OCI-LY3 (cell line): ENCODE data around the gene TMSB10.

ENCODE experiments used
- CTCF ChIP-seq: fragments of 200-600, 300-600 bp; sonication (generic); IDR thresholded peaks from 2 replicates; pipeline ENCODE4 v1.5.1; 2014; ENCODE audit warnings: antibody characterized with exemption, low read length, low read depth
- EZH2phosphoT487 ChIP-seq: fragments of 200-600 bp; shearing (Covaris generic); IDR thresholded peaks from 2 replicates; pipeline ENCODE4 v1.6.1; 2018; ENCODE audit warnings: antibody characterized with exemption, mixed run types, low read depth

DNA sequence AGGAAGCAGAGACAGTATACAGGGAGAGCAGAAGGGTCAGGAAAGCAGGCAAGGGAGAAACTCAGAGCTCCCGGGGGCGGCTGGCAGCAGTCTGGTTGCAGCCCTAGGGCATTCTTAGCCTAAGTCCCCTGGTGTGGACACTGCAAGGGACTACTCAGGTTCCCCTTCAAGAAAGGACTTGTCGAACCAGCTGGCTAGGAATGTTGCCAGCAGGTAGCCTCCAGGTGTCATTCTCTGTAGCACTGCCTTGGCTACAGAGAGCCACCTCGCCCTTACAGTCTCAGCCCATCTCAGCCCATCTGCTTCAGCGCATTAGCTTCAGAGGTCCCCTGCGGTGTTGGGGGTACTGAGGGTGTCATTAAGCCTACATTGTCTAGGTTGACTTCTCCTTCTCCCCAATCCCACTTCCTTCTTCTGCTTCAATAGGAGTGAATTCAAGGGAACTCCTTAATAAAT is 11.3 kb upstream of the TMSB10 start:
- TF ChIP-seq CTCF (no peak), EZH2phosphoT487 (no peak)
